Liver (tissue), 3 donors: ENCODE measurements around the gene CAPRIN1.

Experiments
- ATF3 ChIP-seq: IDR thresholded peaks from 2 replicates; pipeline ENCODE4 v1.6.1; 2016; ENCODE audit warnings: antibody characterized with exemption
- CTCF ChIP-seq: fragments of 150-350 bp; IDR thresholded peaks from 2 replicates; pipeline ENCODE4 v1.5.1; 2017; ENCODE audit warnings: improper control_type of control experiment, low read depth, low read length; ENCODE audit not compliant: missing input control
- FOXA1 ChIP-seq: IDR thresholded peaks from 2 replicates; pipeline ENCODE4 v1.6.1; 2016; ENCODE audit warnings: antibody characterized with exemption
- GABPA ChIP-seq, 2 donors: IDR thresholded peaks in 1 of 2; conservative IDR thresholded peaks in 1 of 2; 2 replicates each; pipeline ENCODE4 v1.6.1; 2016; ENCODE audit warnings: antibody characterized with exemption in 2 of 2, mild to moderate bottlenecking in 1 of 2, moderate library complexity in 1 of 2
- HNF4A ChIP-seq, 2 donors: conservative IDR thresholded peaks; 2 replicates each; pipeline ENCODE4 v1.6.1; 2016; ENCODE audit warnings: antibody characterized with exemption in 2 of 2, mild to moderate bottlenecking in 2 of 2
- JUND ChIP-seq, 2 donors: IDR thresholded peaks; 2 replicates each; pipeline ENCODE4 v1.6.1; 2016; ENCODE audit warnings: antibody characterized with exemption in 2 of 2
- MAX ChIP-seq: IDR thresholded peaks from 2 replicates; pipeline ENCODE4 v1.6.1; 2016; ENCODE audit warnings: antibody characterized with exemption
- RAD21 ChIP-seq, 2 donors: IDR thresholded peaks; 2 replicates each; pipeline ENCODE4 v1.6.1; 2016; ENCODE audit warnings: antibody characterized with exemption in 2 of 2, mild to moderate bottlenecking in 2 of 2
- REST ChIP-seq: IDR thresholded peaks from 2 replicates; pipeline ENCODE4 v1.6.1; 2016; ENCODE audit warnings: antibody characterized with exemption, mild to moderate bottlenecking
- SP1 ChIP-seq: IDR thresholded peaks from 2 replicates; pipeline ENCODE4 v1.6.1; 2018; ENCODE audit warnings: antibody characterized with exemption, mild to moderate bottlenecking
- TAF1 ChIP-seq: conservative IDR thresholded peaks from 2 replicates; pipeline ENCODE4 v1.6.1; 2016; ENCODE audit warnings: antibody characterized with exemption, mild to moderate bottlenecking
- YY1 ChIP-seq: IDR thresholded peaks from 2 replicates; pipeline ENCODE4 v1.6.1; 2016; ENCODE audit warnings: antibody characterized with exemption, mild to moderate bottlenecking
- ZBTB33 ChIP-seq: IDR thresholded peaks from 2 replicates; pipeline ENCODE4 v1.6.1; 2016; ENCODE audit warnings: antibody characterized with exemption
- donor health status: healthy.
- donor health status: healthy.

GRCh38 chr11:34036456-34036855 is 15.1 kb upstream of the CAPRIN1 start:
- TF ChIP-seq FOXA1 (no peak), CTCF (no peak), YY1 (peak; percentile 45), RAD21 (IDR thresholded peaks at IDR 0.05) (peak in 1 of 2 donors; percentile 10), HNF4A (conservative IDR thresholded peaks at IDR 0.05) (peak; percentile 73 to 79), REST (no peak), GABPA (IDR thresholded peaks at IDR 0.05 in 1 of 2, conservative IDR thresholded peaks at IDR 0.05 in 1 of 2) (no peak), ZBTB33 (no peak), ATF3 (no peak), TAF1 (no peak), MAX (no peak), JUND (IDR thresholded peaks at IDR 0.05) (peak in 1 of 2 donors; percentile 41), SP1 (peak; percentile 14)
